Medulla oblongata (tissue), 1 donor: ENCODE results near the gene ADGRG1.

Experiments used
- DNase-seq: peaks from one replicate; pipeline ENCODE4 v3.0.0-alpha.2; 2015; ENCODE audit errors: extremely low spot score

Gene ADGRG1

DNA sequence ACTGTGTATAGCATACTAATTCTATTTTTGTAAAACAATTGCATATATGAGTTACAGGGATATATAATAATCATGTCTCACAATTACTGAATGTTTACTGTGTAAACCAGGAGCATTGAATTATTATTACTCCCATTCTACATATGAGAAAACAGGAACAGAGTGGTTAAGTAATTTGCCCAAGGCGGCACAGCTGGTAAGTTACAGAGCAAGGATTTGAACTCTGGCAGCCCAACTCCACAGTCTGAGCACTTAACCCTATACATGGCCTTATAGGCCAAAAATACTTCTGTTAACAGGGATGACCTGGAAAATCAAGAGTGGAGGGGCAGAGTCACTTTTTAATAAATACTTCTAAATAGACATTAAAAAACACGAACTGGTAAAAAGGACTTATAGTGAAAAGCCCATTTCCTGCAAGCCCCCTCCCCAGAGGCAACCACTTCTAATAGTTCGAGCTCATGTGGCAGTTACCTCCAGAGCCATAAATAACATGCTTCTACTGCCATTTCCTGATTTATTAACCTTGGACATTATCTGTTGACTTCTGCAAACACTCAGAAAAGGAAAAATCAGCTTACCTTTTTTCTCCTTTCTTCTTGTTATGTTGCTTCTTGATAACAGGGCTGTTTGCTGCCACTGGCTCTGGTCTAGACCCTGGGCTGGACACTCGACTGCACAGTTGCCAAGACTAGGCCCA lies 22.1 kb upstream of the ADGRG1 start:
- no peak for DNase-seq

DNA sequence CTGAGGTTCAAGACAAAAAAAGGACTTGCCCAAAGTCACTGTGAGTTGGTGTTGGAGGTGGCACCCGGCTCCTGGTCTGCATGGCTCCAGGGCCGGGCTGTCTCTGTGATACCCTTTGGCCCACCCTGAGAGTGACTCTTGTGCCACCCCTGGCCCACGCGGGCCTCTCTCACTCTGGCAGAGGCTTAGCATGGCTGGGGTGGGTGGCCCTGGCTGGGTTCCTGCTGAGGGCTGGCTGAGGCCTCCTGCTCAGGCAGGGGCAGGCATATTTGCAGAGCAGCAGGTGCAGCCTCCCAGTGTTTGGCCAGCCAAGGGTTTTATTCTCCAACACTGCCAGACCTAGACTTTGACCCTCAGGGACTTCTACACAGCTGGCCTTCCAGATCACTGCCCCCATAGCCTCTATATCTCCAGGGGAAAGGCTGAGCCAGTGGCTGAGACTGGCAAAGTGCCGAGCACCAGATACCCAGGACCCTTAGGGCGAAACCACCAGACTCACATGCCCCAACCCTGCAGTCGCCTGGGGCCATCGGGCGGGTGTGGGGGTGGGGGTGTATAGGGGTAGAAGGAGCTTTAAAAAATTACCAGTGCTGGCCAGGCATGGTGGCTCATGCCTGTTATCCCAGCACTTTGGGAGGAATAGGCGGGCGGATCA lies 21.5 kb upstream of the ADGRG1 start:
- DNase-seq = no peak

DNA sequence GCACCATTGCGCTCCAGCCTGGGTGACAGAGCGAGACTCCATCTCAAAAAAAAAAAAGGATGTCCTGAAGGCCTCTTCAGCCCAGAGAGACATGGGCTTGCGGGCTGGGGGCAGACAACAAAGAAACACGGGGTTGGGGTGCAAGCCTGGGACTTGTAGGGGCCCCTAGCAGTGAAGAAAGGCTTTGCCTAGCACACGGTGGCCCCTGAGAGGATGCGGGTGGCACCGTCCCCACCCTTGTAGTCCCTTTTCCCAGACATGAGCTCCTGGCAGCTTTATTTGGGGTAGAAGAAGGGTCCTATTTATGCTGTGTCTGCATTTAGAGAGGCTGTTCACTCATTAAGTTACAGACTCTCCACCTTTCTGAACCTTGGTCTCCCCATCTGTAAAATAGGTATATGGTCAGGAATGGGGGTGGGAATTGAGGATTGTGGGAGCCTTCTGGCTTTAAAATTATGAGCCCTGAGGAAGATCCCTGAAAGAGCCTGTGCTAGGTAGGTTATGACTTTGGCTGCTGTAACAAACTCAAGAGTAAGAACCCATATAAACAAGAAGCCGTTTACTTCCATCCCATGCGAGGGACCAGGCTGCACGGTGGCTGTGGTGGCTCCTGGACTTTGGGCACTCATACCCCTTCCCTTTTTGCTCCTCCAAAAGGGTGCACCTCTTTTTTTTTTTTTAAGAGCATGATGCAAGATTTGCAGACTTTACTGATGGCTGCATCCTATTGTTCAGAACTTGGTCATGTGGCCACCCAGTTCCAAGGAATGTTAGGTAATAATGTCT lies 20.6 kb upstream of the ADGRG1 start:
- no peak for DNase-seq

DNA sequence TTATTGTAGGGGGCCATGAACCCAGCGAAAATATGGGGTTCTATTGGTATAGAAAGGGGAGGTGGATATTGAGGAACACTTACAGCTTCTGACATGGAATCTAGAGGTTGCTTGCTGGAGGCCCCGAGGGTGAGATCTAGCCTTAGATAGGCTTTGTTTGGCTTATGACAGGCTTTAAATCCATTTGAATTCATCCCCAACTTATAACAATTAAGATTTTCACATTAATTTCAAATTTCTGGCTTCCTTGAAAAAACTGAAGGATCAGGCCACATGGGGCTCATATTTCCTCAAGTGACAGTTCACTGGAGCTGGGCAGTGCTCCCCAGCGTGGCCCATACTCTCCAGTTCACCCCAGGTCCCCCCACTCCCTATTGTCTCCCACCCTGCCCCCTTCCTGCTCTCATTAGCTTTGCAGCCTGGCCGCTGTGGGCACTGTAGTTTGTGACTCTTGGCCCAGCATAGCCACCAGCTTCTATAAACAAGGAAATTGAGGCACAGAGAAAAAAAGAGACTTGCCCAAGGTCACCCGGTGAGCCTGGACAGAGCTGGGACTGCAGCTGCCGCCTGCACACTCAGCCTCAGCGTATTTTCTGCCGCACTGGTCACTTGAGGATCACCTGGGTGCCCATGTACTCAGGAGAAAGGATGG lies 19.8 kb upstream of the ADGRG1 start:
- no peak for DNase-seq

DNA sequence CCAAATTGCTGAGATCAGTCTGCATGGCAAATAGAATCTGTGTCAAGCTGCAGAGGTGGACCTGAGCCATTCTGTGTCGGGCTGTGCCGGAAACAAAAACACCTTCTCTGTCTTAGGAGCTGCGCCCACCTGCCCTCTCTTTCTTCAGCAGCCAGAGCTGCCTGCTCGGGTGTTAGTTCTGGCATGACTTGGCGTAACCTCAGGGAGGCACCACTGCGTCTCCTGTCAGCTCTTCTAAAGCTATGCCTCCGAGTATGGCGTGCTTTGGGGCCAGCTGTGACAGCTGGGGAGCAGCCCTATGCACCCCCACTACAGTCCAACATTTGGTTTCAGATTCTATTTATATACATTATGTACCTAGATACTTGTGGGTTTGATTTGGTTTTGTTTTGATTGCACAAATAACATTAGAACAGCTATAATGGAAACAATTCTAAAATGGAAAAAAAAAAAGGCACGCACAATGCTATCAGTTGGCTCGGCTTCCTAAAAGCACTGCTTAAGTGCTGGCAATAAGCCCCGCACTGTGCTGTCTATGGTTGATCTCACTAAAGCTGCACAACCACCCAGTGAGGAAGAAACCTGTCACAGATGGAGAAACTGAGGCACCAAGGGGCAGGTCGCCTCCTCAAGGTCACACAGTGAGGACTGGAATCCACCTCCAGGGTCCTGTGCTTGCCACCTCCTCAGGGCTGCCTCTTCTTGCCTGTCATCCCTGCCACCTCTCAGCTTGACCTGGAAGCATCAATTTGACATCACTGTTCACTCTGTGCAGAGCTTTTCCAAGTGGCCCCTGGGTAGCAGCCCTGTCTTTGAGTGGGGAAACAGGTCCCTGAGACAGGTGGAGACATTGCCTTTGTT lies 18.7 kb upstream of the ADGRG1 start:
- DNase-seq = peak; percentile 54

DNA sequence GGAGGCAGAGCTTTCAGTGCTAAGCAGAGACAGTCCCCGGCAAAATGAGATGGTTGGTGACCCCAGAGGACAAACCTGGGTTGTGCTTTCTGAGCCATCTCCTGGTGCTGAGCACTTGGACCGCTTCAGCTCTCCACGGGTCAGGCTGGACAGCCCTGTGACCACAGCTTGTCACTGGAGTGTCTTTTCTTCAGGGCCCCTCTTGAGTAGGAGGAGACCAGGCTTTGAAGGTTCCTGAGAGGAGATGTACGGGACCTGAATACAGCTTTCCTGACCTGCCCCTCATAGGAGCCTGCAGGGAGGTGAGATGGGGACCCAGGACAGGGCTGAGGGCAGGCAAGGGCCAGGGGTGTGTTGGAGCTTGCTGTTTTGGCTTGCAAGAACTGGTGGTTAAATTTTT lies 17.8 kb upstream of the ADGRG1 start:
- DNase-seq = no peak

DNA sequence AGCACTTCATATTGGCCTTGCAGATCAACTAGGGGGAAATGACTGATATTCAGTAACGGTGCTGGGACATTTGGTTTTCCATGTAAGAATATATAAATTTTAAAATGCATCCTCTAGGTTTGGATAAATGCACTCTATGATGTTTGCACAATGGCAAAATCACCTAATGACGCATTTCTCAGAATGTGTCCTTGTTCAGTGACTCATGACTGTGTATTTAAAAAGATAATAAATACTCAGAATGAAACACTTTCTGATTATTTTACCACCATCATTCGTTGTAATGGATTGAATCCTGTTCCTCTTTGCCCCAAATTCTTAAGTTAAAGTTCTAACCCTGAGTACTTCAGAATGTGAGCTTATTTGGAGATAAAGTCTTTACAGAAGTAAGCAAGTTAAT lies 17.2 kb upstream of the ADGRG1 start:
- no peak for DNase-seq

DNA sequence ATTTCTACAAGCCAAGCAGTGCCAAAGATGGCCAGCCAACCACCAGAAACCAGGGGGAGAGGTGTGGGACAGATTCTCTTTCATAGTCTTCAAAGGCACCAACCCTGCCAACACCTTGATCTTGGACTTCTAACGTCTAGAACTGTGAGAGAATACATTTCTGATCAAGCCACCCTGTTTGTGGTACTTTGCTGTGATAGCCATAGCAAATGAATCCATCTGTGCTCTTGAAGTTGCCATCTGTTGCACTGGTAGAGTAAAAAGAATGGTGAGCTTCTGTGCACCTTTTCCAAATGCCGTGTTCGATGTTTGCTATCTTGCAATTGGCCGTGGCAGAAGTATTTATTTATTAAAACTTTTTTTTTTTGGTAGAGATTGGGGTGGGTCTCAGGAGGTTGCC lies 16.7 kb upstream of the ADGRG1 start:
- DNase-seq = no peak

DNA sequence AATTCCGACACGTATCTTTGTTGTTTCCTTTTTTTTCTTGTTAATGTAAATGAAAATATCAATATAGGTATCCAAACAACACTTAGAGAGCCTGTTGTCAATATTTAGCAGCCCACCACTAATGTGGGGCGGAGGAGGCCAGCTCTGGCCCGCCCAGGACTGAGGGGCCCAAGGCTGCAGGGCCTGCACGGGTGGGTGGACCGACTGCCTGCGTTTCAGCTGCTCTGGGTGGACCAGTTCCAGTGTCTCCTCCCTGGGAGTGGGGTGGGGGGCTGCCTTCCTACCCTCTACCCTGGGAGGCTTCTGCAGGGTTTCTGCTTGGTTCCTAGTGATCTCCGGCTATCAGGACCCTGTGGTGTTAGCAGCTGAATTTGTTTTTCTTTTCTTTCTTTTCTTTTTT lies 15.9 kb upstream of the ADGRG1 start:
- DNase-seq = no peak

DNA sequence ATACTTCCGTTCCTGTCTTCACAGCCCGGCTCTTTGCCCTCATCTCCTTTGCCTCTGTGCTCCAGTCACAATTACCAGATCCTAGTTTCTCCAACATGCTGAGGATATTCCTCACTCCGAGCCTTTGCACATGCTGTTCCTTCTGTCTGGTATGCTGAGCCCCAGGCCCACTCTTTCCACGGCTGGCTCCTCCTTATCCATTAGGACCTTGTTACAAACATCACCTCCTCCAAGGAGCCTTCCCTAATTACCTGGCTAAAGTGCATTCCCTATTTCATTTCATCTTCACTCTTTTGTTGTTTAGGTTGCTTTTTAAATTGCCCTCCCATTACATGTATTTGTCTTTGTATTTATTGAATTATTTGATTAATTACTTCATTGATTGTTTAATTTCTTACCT lies 14.9 kb upstream of the ADGRG1 start:
- no peak for DNase-seq

DNA sequence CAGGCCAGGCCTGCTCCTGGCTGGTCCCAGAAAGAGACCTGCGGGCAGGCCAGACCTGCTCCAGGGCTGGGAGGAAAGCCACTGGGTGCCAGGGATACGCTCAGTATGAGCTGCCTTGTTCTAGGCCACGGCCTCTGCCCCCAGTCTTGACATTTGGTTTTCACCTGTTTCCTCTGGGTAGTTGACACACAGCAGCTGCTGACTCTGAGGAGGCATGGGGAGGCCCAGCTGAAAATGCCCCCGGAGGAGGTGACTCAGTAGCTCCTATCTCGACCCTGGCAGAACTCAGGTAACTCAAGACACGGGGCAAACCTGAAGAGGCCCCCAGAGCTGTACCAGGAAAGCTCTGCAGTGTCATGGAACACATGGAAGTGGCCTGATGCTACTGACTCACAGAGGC lies 13.9 kb upstream of the ADGRG1 start:
- no peak for DNase-seq

DNA sequence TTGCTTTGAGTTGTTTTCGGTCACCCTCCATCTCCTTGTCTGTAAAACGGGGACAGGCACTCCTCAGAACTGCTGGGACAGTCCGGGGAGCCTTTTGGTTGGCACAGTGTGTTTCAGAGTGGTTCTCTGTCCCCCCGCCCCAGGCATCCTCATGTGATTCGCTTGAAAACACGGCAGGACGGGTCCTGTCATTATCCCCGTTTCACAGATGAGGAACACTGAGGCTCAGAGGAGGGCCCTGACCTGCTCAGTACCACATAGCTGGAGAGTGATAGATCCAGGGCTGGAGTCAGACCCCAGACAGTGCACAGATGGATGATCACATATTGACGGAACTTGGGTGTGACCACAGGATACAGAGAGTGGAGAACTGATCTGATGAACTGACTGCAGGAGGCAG lies 13.5 kb upstream of the ADGRG1 start:
- DNase-seq = no peak

DNA sequence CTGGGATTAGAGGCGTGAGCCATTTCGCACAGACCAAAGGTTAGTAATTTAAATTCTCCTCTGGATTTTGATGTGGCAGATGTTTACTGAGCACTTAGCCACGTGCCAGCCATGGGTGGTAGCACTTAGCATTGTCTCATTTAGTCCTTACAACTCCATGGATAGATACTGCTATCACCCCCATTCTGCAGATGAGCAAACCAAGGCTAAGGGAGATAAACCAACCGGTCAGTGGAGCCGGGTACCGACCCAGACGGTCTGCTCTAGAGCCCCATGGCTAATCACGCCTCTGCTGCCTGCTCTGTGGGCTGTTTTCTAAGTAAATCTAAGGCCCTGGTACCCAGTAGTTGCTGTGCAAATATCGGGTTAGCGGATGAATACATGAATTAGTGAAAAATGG lies 12.6 kb upstream of the ADGRG1 start:
- DNase-seq = no peak

DNA sequence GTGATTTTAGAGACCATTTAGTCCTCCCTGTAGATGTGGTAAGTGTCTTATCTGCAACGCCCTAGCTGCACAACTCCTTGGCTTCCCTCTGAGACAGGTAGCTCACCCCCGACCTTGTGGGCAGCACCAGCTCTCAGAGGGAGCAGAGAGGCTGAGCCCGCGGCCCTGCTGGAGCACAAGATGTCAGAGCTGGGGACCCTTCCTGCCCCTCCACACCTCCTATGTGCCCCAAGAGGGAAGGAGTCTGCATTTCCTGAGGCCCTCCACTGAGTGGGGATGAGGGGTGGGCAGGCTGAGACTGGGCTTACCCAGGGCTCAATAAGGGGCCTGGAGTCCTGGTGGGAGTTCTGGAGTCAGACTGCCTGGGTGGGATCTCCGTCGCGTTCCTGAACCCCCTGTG lies 12.2 kb upstream of the ADGRG1 start:
- DNase-seq = no peak

DNA sequence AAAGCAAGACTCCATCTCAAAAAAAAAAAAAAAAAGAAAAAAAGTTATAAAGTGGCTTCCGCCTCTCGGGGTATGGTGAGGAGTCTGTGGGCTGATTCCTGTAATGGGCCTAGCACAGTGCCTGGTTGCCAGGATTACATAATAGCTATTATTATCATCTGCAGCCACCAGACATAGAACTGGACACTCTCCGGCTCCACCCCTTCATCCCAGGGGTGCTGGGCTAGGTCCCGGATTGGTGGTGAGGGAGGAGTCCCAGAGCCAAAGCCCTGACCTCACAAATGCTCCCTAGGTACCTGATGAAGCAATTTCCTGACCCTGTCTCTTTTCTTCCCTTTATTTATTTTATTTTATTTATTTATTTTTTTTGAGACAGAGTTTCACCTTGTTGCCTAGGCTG lies 11.6 kb upstream of the ADGRG1 start:
- no peak for DNase-seq

DNA sequence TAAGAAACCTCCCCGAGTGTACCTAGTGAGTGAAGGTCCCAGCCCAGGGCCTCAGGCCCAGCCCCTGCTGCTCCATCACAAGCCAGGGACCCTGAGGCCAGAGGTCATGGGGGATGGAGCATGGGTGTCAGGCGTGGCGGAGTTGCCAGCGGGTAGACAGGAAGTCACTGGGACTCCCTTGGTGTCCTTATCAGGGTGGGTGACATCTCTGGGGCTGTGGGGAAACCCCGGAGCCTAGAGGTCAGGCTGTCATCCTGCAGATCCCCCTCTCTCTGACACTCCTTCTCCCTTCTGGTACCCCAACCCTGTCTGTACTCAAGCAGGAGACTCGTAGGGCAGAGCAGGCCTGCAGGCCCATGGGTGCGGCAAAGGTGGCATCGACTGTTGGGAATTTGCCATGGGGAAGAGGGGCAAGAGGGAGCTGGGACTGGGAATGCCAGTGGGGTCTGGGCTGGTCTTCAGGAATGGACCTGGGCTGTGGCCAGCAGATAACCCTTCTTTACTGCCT lies 10.8 kb upstream of the ADGRG1 start:
- DNase-seq = no peak

DNA sequence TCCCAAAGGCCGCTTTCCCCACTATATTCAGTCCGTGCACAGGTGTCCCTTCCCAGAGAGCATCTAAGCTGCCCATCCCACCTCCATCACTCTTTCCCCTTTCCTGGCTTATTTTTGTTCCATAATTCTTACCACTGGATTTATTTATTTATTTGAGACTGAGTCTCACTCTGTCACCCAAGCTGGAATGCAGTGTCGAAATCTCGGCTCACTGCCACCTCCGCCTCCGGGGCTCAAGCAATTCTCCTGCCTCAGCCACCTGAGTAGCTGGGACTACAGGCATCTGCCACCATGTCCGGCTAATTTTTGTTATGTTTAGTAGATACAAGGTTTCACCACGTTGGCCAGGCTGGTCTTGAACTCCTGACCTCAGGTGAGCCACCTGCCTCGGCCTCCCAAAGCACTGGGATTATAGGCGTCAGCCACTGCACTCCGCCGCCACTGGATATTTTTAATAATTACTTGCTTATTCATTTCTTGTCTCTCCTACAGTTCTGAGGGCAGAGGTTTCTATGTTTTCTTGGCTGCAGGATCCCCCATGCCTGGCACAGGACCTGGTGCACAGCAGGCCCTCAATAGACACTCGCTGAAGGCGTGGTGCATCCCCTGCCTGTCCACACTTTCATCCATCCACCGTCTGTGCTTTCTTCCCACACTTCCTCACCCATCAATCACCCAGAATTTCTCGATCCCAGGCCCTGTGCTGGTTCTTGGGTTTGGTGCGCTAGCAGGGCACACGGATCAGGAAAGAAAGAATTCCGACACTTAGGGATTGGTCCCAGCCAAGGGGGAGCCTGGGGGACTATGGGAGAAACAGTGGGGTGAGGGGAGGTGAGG lies 9.9 kb upstream of the ADGRG1 start:
- no peak for DNase-seq

DNA sequence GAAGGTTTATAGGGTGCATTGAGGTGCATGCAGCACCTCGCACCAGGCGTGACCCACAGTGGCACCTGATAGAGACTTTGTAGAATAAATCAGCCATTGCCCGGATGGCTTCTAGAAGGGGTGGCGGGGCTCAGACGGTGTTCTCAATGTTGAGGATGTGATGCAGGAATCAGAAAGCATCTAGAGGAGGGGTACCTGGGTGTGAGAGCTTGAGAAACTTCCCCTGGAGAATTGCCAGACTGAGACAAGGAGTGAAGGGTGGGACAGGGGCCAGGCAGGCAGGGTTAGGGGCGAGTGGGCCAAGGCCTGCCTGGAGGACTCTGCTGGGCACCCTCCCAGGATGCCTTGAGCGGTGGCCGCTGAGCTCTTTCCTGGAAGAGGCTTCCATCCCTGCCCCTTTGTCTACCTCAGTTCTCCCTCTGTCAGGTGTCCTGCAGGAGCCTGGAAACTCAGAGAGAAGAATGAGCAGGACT lies 9.3 kb upstream of the ADGRG1 start:
- DNase-seq = no peak

DNA sequence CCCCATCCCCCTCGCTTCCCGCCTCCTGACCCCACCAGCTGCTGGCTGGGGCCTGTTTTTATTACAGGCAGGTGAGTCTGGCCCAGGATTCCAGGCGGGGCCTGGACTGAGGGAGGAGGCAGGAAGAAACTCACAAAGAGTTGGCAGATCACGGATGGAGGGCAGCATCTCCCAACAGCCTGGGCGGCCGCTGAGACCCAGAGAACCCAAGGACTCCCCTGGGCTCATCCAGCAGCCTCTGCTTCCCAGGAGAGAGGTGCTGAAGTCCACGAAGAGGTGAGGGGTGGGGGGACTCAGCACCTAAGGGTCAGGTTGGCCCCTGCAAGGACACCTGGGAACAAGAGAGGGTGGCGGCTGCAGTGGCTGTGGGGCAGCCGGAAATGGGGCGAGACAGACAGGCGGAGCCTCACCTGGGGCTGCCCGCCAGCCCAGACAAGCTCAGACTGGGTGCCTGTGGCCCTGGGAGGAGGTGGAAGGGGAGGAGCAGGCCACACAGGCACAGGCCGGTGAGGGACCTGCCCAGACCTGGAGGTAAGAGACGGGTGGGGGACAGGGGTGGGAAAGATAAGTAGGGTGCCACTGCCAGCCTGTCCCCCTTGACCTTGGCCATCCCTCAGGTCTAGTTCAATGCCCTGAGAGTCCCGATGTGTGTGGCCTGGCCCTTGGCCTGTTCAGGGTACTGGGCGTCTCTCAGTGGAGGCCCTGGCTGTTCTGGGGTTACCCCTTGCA lies 8.7 kb upstream of the ADGRG1 start:
- no peak for DNase-seq
